Glutamatergic neuron (in vitro differentiated cells): ENCODE results near the gene ADAMTS5. TPM values are rescaled to one million over a fixed set of nuclear protein-coding genes. Genes with fewer than 3 reads are reported as not detected.

ENCODE experiments used
- DNase-seq: peaks from one replicate; pipeline ENCODE4 v3.0.0; 2022
- H3K27ac Mint-ChIP-seq: one replicate; pipeline ENCODE4 v1.8.0; 2020; ENCODE audit warnings: mild to moderate bottlenecking, mixed read lengths, inconsistent platforms; ENCODE audit not compliant: unreplicated experiment
- H3K27me3 Mint-ChIP-seq: one replicate; pipeline ENCODE4 v1.8.0; 2020; ENCODE audit warnings: mild to moderate bottlenecking, moderate library complexity, mixed read lengths, inconsistent platforms; ENCODE audit not compliant: unreplicated experiment
- H3K36me3 Mint-ChIP-seq: one replicate; pipeline ENCODE4 v1.8.0; 2020; ENCODE audit warnings: mild to moderate bottlenecking, mixed read lengths, inconsistent platforms; ENCODE audit not compliant: unreplicated experiment
- H3K4me1 Mint-ChIP-seq: one replicate; pipeline ENCODE4 v1.8.0; 2020; ENCODE audit warnings: mild to moderate bottlenecking, low read depth, mixed read lengths, inconsistent platforms; ENCODE audit not compliant: unreplicated experiment
- H3K4me3 Mint-ChIP-seq: one replicate; pipeline ENCODE4 v1.8.0; 2020; ENCODE audit warnings: mild to moderate bottlenecking, mixed read lengths, inconsistent platforms; ENCODE audit not compliant: unreplicated experiment
- H3K9me3 Mint-ChIP-seq: one replicate; pipeline ENCODE4 v1.8.0; 2020; ENCODE audit warnings: mild to moderate bottlenecking, moderate library complexity, mixed read lengths, inconsistent platforms; ENCODE audit not compliant: unreplicated experiment
- microRNA-seq: library from miRNA; unstranded; fragments of <30 nt; microRNA quantifications from one replicate; pipeline ENCODE4, GENCODE V29; 2020; ENCODE audit not compliant: unreplicated experiment
- total RNA-seq: library from RNA; stranded (reverse); fragmentation: NEBNext Ultra II Directional; extraction: Animal tissue kit (Norgen Biotek cat#: 25700); gene quantifications from one replicate; pipeline ENCODE4 v1.2.1, GENCODE V29; 2021; ENCODE audit not compliant: unreplicated experiment
- TF ChIP-seq, protein P1 (sequence below): fragments of 200-600 bp; sonication (generic); IDR thresholded peaks from one replicate; pipeline ENCODE4 v1.5.0; 2021; ENCODE audit not compliant: partially characterized antibody, unreplicated experiment

The ADAMTS5 gene
- total RNA-seq, 1 donor from 2014 or later = 22.5 TPM

DNA sequence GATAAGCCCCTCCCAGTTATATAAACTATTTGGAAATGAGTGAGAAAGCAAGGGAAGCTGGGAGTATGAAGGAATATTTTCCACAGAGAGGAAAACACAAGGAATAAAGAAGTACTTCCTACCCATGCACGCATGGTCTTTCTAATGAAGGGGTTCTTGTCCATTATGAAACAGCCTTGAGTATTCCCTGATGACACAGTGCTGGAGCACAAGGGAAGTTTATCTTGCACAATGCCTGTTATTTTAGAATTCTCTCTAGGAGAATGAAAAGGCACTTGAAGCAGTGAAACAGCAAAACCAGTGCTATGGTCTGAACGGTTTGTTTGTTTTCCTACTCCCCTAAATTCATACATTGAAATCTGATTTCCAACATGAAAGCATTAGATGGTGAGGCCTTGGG, 83.1 kb downstream of the ADAMTS5 start:
- peaks cover 1% of the 10 kb centered on the region for H3K27me3 Mint-ChIP-seq
- no peaks in the 10 kb centered on the region for H3K9me3 Mint-ChIP-seq
- no peaks in the 10 kb centered on the region for H3K36me3 Mint-ChIP-seq
- no peak for DNase-seq
- peaks cover 4% of the 10 kb centered on the region for H3K4me1 Mint-ChIP-seq
- no peak overlapping the region for H3K27ac Mint-ChIP-seq
- no peak overlapping the region for H3K4me3 Mint-ChIP-seq
- TF ChIP-seq, protein P1, sequence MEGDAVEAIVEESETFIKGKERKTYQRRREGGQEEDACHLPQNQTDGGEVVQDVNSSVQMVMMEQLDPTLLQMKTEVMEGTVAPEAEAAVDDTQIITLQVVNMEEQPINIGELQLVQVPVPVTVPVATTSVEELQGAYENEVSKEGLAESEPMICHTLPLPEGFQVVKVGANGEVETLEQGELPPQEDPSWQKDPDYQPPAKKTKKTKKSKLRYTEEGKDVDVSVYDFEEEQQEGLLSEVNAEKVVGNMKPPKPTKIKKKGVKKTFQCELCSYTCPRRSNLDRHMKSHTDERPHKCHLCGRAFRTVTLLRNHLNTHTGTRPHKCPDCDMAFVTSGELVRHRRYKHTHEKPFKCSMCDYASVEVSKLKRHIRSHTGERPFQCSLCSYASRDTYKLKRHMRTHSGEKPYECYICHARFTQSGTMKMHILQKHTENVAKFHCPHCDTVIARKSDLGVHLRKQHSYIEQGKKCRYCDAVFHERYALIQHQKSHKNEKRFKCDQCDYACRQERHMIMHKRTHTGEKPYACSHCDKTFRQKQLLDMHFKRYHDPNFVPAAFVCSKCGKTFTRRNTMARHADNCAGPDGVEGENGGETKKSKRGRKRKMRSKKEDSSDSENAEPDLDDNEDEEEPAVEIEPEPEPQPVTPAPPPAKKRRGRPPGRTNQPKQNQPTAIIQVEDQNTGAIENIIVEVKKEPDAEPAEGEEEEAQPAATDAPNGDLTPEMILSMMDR = no peak

DNA sequence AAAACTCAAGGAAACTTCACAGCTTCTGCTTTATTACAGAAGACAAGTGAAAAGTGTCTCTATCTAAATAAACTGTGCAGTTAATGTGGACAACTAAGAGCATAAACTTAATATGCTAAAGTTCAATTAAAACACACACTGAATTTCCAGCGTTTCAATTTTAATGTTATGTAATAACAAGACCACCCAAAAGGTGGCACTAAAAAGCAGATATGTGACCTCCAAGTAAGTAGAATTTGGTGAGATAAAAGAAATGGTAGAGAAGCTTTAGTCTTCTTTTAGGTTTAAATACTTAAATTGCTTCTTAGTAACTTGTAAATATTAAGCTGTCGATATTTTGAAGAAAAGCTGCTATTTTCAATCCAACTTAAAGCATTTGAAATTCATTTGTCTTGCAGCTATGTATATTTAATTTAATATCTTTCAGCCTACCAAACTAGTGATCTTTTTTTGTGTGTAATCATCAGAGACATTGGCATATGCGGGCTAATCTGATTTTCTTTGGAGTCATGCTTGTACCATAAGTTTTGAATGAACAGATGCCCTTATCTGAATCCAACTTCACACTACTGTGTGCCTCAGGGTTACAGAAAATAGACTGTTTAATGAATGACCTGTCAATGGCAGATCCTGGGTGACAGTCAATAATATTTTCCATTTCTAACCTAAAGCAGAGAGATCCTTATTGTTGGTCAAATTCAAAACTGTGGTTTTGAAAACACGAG, 85.2 kb downstream of the ADAMTS5 start:
- Mint-ChIP-seq H3K27ac (no peak overlapping the region), H3K4me3 (no peak overlapping the region), H3K36me3 (no peaks in the 10 kb centered on the region), H3K4me1 (peaks cover 4% of the 10 kb centered on the region), H3K9me3 (no peaks in the 10 kb centered on the region), H3K27me3 (peaks cover 1% of the 10 kb centered on the region)
- TF ChIP-seq, protein P1 = peak; percentile 65
- no peak for DNase-seq

DNA sequence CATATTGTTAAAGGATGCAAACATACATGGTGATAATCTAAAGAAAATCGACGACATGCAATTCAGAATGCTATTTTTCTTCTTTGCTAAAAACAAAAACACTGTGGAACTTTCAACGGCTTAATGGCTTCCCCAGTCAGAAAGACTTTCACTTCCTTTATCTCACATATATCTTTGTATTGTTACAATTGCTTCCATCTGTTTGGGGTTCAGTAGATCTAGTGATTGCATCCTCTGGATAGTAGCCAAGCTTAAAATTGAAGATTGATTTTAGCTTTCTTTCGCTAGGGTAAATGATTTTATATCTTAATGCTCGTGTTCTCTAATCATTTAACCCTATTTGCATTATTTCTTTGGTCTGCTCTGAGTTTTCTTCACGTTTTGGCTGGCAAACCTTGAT, 89.9 kb downstream of the ADAMTS5 start:
- peaks cover 3% of the 10 kb centered on the region for H3K4me1 Mint-ChIP-seq
- no peaks in the 10 kb centered on the region for H3K27me3 Mint-ChIP-seq
- H3K9me3 Mint-ChIP-seq = no peaks in the 10 kb centered on the region
- no peak for DNase-seq
- no peak overlapping the region for H3K27ac Mint-ChIP-seq
- H3K4me3 Mint-ChIP-seq = no peak overlapping the region
- TF ChIP-seq, protein P1 = no peak
- H3K36me3 Mint-ChIP-seq = no peaks in the 10 kb centered on the region

DNA sequence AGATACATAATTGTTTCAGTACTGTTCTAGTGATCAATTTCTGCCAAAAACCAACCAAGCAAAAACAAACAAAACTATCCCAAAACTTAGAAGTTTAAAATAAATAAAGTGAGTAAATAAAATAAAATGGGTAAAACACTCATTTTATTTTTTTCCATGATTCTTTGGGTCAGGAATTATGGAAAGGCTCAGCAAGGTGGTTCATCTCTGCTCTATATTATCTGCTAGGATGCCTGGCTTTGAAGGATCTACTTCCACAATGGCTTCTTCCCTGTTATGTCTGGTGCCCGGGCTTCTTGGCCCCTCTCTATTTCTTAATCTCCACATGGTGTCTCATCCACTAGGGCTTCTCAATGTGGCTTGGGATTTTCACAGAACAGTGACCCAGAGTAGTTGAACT, 92.5 kb downstream of the ADAMTS5 start:
- no peak overlapping the region for H3K27ac Mint-ChIP-seq
- H3K4me1 Mint-ChIP-seq = no peaks in the 10 kb centered on the region
- H3K27me3 Mint-ChIP-seq = no peaks in the 10 kb centered on the region
- TF ChIP-seq, protein P1 = no peak
- DNase-seq = no peak
- no peaks in the 10 kb centered on the region for H3K9me3 Mint-ChIP-seq
- no peaks in the 10 kb centered on the region for H3K36me3 Mint-ChIP-seq
- H3K4me3 Mint-ChIP-seq = no peak overlapping the region

Small RNAs within 50 kb of the gene (microRNA-seq; reads per million reads assigned to microRNA genes)
- gene MIR4759 = not detected

Other genes starting within 250 kb of the ADAMTS5 start
- 1.1 TPM for gene ADAMTS1, start 121.7 kb downstream of the ADAMTS5 start, total RNA-seq